Transverse colon (tissue), 3 donors: ENCODE data around the gene TEX11.
"Not testable (repeated sequence)": the region's sequence is repeated elsewhere in the genome, so short reads cannot be mapped to it uniquely, and the experiment has no call there.

Source experiments
- EP300 ChIP-seq: sonication (generic); formaldehyde crosslinking; IDR thresholded peaks from one replicate; pipeline ENCODE4 v1.6.1; 2017; ENCODE audit warnings: antibody characterized with exemption, low read depth
- POLR2A ChIP-seq: fragments of 450-650 bp; IDR thresholded peaks from one replicate; pipeline ENCODE4 v1.6.1; 2016; ENCODE audit warnings: antibody characterized with exemption, mild to moderate bottlenecking, moderate library complexity
- TF ChIP-seq, protein P1 (sequence below), 5 experiments: fragments of 200-600 bp in 3 of 5; fragments of 450-650 bp in 2 of 5; sonication (generic) in 3 of 5; IDR thresholded peaks; 1 replicate in 2 of 5; 2 replicates in 3 of 5; pipeline ENCODE4 v1.5.1; 2016 to 2017; ENCODE audit warnings: antibody characterized with exemption in 5 of 5, inconsistent platforms in 3 of 5, mild to moderate bottlenecking in 2 of 5, moderate library complexity in 1 of 5

GRCh38 chrX:70796742-70797141 is 111.8 kb downstream of the TEX11 start:
- TF ChIP-seq, protein P1, sequence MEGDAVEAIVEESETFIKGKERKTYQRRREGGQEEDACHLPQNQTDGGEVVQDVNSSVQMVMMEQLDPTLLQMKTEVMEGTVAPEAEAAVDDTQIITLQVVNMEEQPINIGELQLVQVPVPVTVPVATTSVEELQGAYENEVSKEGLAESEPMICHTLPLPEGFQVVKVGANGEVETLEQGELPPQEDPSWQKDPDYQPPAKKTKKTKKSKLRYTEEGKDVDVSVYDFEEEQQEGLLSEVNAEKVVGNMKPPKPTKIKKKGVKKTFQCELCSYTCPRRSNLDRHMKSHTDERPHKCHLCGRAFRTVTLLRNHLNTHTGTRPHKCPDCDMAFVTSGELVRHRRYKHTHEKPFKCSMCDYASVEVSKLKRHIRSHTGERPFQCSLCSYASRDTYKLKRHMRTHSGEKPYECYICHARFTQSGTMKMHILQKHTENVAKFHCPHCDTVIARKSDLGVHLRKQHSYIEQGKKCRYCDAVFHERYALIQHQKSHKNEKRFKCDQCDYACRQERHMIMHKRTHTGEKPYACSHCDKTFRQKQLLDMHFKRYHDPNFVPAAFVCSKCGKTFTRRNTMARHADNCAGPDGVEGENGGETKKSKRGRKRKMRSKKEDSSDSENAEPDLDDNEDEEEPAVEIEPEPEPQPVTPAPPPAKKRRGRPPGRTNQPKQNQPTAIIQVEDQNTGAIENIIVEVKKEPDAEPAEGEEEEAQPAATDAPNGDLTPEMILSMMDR (IDR thresholded peaks at IDR 0.05), result not testable (repeated sequence)
- TF ChIP-seq POLR2A, EP300: not testable (repeated sequence)
